ENCODE results near the gene HDAC9.

HDAC9 gene

GRCh38 chr7:18788026-18788425, 292.5 kb downstream of the HDAC9 start:
- DNase-seq (ENCODE audit: low spot score) = no peak

DNA sequence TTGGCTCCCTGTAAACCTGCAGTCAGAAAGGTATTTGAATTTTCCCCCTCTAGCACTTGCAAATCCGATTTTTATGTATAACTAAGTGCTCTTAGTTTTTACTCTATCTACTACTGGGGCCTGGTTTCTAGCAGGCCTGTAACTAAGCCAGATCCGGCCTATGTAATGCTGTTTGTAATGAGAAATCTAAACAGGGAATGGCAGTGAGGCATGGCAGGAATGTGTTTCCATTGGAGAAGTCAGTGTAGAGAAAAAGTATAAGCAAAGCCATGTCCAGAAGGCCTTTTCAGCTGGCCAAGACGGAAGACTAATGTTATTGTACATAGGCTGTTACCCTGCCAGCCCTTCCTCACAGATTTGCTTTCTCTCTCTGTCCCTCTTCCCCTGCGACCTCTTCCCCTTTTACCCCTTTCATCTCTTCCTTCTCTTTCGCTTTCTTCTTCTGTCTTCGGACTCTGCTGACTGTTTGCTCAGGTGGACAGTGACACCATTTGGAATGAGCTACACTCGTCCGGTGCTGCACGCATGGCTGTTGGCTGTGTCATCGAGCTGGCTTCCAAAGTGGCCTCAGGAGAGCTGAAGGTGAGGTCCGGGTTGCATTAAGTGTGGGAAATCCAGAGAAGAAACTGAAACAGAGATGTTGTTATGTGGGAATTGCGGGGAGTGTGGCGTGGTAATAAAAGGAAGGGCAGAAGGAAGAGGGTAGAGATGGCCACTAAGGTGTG, 297.5 kb downstream of the HDAC9 start:
- DNase-seq (ENCODE audit: low spot score) = no peak

- DNase-seq (ENCODE audit: low spot score) = no peak
Measured at GRCh38 chr7:18796216-18796615, 300.7 kb downstream of the HDAC9 start.

DNA sequence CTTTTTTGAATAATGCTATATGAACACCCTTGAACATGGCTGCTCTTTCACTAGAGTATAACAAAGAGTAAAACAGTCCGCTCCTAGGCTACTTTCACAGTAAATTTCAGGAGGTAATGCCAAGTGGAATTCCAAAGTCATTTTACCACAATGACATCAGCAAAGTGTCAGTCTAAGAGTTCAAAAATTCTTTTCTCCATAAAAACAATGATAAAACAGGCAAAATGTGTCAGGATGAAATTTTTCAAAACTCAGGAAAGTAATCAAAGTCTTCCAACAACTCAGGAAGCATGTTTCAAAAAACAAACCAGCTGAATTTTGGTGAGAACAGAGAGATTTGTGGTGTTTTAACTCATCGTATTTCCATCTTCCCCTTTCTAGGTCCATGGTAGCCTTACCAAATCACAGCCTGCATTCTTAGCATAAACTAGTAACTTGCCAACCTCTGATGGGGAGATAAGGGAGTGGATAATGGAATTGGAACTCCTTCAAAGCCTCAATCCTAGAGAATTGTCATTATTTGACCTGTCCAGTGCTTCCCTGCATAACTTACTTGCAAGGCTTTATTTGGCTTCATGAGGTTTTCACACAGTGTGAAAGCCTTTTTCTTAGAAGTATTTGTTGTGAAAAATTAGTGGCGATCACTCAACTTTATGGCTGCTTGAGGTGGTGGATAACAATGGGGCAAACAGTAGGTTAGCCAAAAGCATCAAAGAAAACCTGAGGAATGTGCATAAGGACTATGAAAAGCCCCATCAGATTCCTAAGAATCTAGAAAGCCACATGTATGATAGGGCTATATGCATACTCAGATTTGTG, 302.7 kb downstream of the HDAC9 start:
- DNase-seq (ENCODE audit: low spot score) = no peak

GRCh38 chr7:18799899-18800298, 304.4 kb downstream of the HDAC9 start:
- no peak for DNase-seq (ENCODE audit: low spot score)

DNA sequence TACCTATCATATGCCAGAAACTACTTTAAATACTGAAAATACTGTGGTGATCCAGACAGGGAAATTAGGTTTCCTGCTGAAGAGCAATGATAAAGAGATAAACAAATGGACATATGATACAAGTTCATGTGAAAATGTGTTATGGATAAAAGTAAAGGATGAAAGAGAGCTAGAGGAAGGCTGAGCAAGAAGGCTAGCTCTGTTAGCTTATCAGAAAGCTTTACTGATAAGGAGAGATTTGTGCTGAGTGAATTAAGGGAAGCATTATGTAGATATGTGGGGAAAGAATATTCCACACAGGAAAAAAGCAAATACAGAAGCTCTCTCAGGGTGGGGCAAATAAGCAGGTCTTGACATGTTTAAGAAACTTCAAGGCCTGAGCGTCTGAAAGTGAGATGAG, 308.4 kb downstream of the HDAC9 start:
- DNase-seq (ENCODE audit: low spot score) = no peak

- no peak for DNase-seq (ENCODE audit: low spot score)
Measured at GRCh38 chr7:18806177-18806576, 310.6 kb downstream of the HDAC9 start.

DNA sequence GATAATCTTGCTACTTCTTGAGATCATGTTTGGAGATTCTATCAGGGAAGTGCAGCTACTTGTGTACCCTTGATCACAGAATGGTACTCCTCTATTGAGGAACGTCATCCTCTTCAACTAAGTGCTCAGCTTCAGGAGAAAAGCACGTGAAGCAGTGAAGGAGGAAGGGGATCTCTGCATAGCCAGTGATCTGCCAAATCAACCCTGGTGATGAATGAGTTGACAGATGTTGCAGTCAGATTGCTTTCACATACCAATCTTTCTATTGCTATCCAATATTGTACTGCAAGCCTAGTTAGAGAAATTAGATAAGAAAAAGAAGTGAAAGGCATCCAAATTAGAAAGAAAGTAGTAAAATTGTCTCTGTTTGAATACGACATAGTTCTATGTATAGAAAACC, 312.5 kb downstream of the HDAC9 start:
- no peak for DNase-seq (ENCODE audit: low spot score)

GRCh38 chr7:18815261-18815960, 319.9 kb downstream of the HDAC9 start:
- no peak for DNase-seq (ENCODE audit: low spot score)

DNA sequence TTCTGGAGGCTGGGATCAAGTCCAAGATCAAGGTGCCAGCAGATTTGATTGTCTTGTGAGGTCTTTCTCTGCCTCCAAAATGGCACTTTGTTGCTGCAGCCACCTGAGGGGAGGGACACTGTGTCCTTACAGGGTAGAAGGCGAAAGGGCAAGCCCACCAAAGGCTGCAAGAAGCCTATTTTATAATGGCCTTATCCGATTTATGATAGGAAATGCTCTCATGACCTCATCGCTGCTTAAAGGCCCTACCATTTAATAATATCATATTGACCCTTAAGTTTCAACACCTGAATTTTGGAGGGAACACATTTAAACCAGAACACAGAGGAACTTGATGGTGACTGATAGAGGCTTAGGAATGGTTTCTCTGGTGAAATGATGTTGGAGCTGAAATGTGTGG, 325.4 kb downstream of the HDAC9 start:
- DNase-seq (ENCODE audit: low spot score) = no peak

GRCh38 chr7:18821554-18821953, 326.0 kb downstream of the HDAC9 start:
- no peak for DNase-seq (ENCODE audit: low spot score)

- no peak for DNase-seq (ENCODE audit: low spot score)
Measured at GRCh38 chr7:18824157-18824556, 328.6 kb downstream of the HDAC9 start.

GRCh38 chr7:18828260-18828993, 332.9 kb downstream of the HDAC9 start:
- DNase-seq (ENCODE audit: low spot score) = peak; percentile 26

- no peak for DNase-seq (ENCODE audit: low spot score)
Measured at GRCh38 chr7:18828994-18829857, 333.7 kb downstream of the HDAC9 start.

- DNase-seq (ENCODE audit: low spot score) = peak; percentile 54
Measured at GRCh38 chr7:18829858-18830285, 334.3 kb downstream of the HDAC9 start.

GRCh38 chr7:18831419-18831818, 335.9 kb downstream of the HDAC9 start:
- no peak for DNase-seq (ENCODE audit: low spot score)

DNA sequence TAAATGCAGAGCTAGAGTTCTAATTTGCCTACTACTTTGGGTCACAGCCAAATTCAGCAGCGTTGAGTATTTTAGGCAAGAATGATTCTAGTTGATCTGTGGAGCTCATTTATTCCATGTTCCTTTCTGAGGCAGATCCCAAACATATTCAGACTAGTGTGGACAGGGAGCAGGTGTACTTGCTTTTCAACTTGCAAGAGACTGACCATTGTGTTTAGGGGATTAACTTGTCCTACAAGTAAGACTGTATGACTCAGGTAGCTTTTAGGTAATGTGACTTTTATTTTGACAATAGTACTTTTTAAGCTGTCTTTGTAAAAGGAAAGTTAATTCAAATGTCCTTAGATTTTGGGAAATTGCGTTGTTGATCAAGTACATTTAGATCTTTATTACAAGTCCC, 336.4 kb downstream of the HDAC9 start:
- DNase-seq (ENCODE audit: low spot score) = no peak

DNA sequence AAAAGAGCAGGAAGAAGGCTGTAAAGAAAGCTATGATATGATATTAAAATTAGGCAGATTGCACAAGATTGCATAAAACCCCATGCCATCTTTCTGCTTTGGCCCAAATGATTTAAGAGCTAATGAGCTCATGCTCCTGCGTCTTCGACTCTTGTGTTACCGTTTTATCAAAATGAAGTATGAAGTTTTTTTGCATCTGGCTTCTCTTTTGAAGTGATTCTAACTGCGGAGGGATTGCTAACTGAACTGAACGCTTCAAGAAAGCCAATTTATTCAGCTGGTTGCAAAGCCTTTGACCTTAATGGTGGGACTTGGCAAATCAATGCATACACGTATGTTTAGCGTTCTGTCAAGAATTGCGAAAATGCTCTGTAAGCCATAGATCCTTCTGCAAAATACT, 339.0 kb downstream of the HDAC9 start:
- no peak for DNase-seq (ENCODE audit: low spot score)

GRCh38 chr7:18835001-18835690, 339.6 kb downstream of the HDAC9 start:
- DNase-seq (ENCODE audit: low spot score) = no peak

GRCh38 chr7:18843979-18844378, 348.4 kb downstream of the HDAC9 start:
- no peak for DNase-seq (ENCODE audit: low spot score)

DNA sequence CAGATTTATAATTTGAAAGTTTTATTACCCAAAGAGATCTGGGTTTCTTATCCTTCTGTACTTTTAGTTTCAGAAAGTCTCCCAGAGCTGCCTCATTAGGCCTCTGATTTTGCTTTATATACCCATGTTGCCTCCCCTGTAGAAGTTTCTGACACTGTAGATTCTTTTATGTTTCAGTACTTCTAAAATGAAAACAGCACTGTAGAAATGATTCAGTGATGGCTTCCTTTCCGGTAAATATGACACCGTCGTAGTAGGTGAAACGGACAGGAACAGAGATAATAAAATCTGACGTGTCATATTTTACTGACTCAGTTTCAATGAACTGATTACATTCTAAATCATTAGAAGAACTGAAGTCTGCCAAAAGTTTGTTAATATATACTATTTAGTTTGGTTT, 349.2 kb downstream of the HDAC9 start:
- DNase-seq (ENCODE audit: low spot score) = no peak
